Activated CD4-positive, alpha-beta T cell treated with anti-CD3 and anti-CD28 coated beads for 36 hours (primary cell): ENCODE results near the gene PDCD1LG2. TPM values are rescaled to one million over a fixed set of nuclear protein-coding genes. Genes with fewer than 3 reads are reported as not detected.
"Not testable (repeated sequence)": the region's sequence is repeated elsewhere in the genome, so short reads cannot be mapped to it uniquely, and the experiment has no call there.

Experiments used
- ATAC-seq: fragments of 200-7000 bp; cut with Tn5 transposase; one replicate; pipeline ENCODE4 v1.10.0; 2021; ENCODE audit warnings: mild to moderate bottlenecking, moderate library complexity
- CTCF ChIA-PET: fragments of 350-600 bp; sonication (Branson Sonifier 250); formaldehyde crosslinking; loops from one replicate; lab custom pipeline; 2021; ENCODE audit warnings: antibody characterized with exemption; lab: Charles Lee
- POLR2A ChIA-PET: fragments of 350-600 bp; sonication (Branson Sonifier 250); formaldehyde crosslinking; loops from one replicate; lab custom pipeline; 2021; ENCODE audit warnings: antibody characterized with exemption, inconsistent platforms; lab: Charles Lee
- DNase-seq: peaks from one replicate; pipeline ENCODE4 v3.0.0-alpha.2; 2020
- H3K27ac Mint-ChIP-seq: one replicate; pipeline ENCODE4 v1.8.0; 2021; ENCODE audit warnings: mixed read lengths
- H3K27me3 Mint-ChIP-seq: one replicate; pipeline ENCODE4 v1.8.0; 2021; ENCODE audit warnings: mixed read lengths
- H3K36me3 Mint-ChIP-seq: one replicate; pipeline ENCODE4 v1.8.0; 2021; ENCODE audit warnings: low read depth, mixed read lengths
- H3K4me1 Mint-ChIP-seq: one replicate; pipeline ENCODE4 v1.8.0; 2021; ENCODE audit warnings: mixed read lengths
- H3K4me3 Mint-ChIP-seq: one replicate; pipeline ENCODE4 v1.8.0; 2021; ENCODE audit warnings: mild to moderate bottlenecking, moderate library complexity, mixed read lengths
- H3K9me3 Mint-ChIP-seq: one replicate; pipeline ENCODE4 v1.8.0; 2021; ENCODE audit warnings: low read depth, mixed read lengths
- intact Hi-C, 2 experiments: fragments of 100-400 bp; cut with DNase I in 1 of 2; cut with micrococcal nuclease in 1 of 2; formaldehyde crosslinking; loops; one replicate each; pipeline versions ENCODE4 v1.14.2 to v1.15.1; 2022 to 2024; cut with DNase I, micrococcal nuclease
- total RNA-seq, 2 experiments: library from RNA; stranded (reverse); gene quantifications; one replicate each; pipeline ENCODE4 v1.2.3, GENCODE V29; 2021

The PDCD1LG2 gene
- total RNA-seq, 2 experiments from 2014 or later: 0.43 to 0.81 TPM

- H3K27me3 Mint-ChIP-seq, H3K27ac Mint-ChIP-seq, POLR2A ChIA-PET, ATAC-seq, H3K4me3 Mint-ChIP-seq, H3K9me3 Mint-ChIP-seq, DNase-seq, H3K36me3 Mint-ChIP-seq: not testable (repeated sequence)
- intact Hi-C loops: loop anchor here in 1 of 2 experiments (2.0 kb wide), 1 partner anchor 16 kb away; the partner anchor contains the start of gene PDCD1LG2
- H3K4me1 Mint-ChIP-seq: peaks cover 19% of the 10 kb centered on the region
- CTCF ChIA-PET: interaction anchor here (1.0 to 1.1 kb wide), 2 partner anchors 14 to 95 kb away, joined by 3 read pairs; no protein-coding TSS in a partner anchor
These were observed 15.6 kb upstream of the PDCD1LG2 start for GRCh38 chr9:5494765-5495164.

GRCh38 chr9:5499157-5499556, 11.2 kb upstream of the PDCD1LG2 start:
- H3K27ac Mint-ChIP-seq: no peak overlapping the region

GRCh38 chr9:5499889-5500398, 10.4 kb upstream of the PDCD1LG2 start:
- DNase-seq (no peak), ATAC-seq (no peak)
- ChIA-PET CTCF (interaction anchor here (1.3 to 1.4 kb wide), 2 partner anchors 10 to 23 kb away, joined by 4 read pairs; no protein-coding TSS in a partner anchor), POLR2A (no interaction called here)
- H3K9me3 Mint-ChIP-seq: peaks cover 14% of the 10 kb centered on the region
- peaks cover 4% of the 10 kb centered on the region for H3K27me3 Mint-ChIP-seq
- no peak overlapping the region for H3K27ac Mint-ChIP-seq
- peaks cover 6% of the 10 kb centered on the region for H3K36me3 Mint-ChIP-seq
- H3K4me1 Mint-ChIP-seq: peaks cover 5% of the 10 kb centered on the region
- intact Hi-C loops: no loop called here
- H3K4me3 Mint-ChIP-seq: no peak overlapping the region

More at GRCh38 chr9:5499157-5499556, 11.2 kb upstream of the PDCD1LG2 start:
- peaks cover 6% of the 10 kb centered on the region for H3K4me1 Mint-ChIP-seq
- DNase-seq (no peak), ATAC-seq (no peak)
- ChIA-PET CTCF (interaction anchor here (1.3 to 1.4 kb wide), 2 partner anchors 9 to 24 kb away, joined by 4 read pairs; no protein-coding TSS in a partner anchor), POLR2A (no interaction called here)
- peaks cover 6% of the 10 kb centered on the region for H3K36me3 Mint-ChIP-seq
- intact Hi-C loops: no loop called here
- peaks cover 9% of the 10 kb centered on the region for H3K9me3 Mint-ChIP-seq
- H3K27me3 Mint-ChIP-seq: peaks cover 2% of the 10 kb centered on the region
- no peak overlapping the region for H3K4me3 Mint-ChIP-seq

GRCh38 chr9:5500441-5501235, 9.7 kb upstream of the PDCD1LG2 start:
- DNase-seq (no peak), ATAC-seq (no peak)
- Mint-ChIP-seq H3K27ac (no peak overlapping the region), H3K4me1 (peaks cover 7% of the 10 kb centered on the region), H3K9me3 (peaks cover 14% of the 10 kb centered on the region), H3K4me3 (no peak overlapping the region), H3K36me3 (peaks cover 6% of the 10 kb centered on the region), H3K27me3 (peaks cover 4% of the 10 kb centered on the region)
- intact Hi-C loops: no loop called here
- ChIA-PET POLR2A (no interaction called here), CTCF (interaction anchor here (1.2 kb wide), 1 partner anchor 10 kb away, joined by 4 read pairs; the partner anchor contains the start of gene PDCD1LG2)

- intact Hi-C loops: no loop called here
- peaks cover 11% of the 10 kb centered on the region for H3K36me3 Mint-ChIP-seq
- CTCF ChIA-PET: interaction anchor here (0.6 kb wide), 1 partner anchor 88 kb away, joined by 3 read pairs; no protein-coding TSS in a partner anchor
- no peak overlapping the region for H3K27ac Mint-ChIP-seq
- ATAC-seq (no peak), DNase-seq (no peak)
- peaks cover 20% of the 10 kb centered on the region for H3K9me3 Mint-ChIP-seq
- H3K4me1 Mint-ChIP-seq: peaks cover 7% of the 10 kb centered on the region
- no peak overlapping the region for H3K4me3 Mint-ChIP-seq
- peaks cover 4% of the 10 kb centered on the region for H3K27me3 Mint-ChIP-seq
- POLR2A ChIA-PET: no interaction called here
These were observed 7.8 kb upstream of the PDCD1LG2 start for GRCh38 chr9:5502553-5502952.

GRCh38 chr9:5509573-5509972, 758 bp upstream of the PDCD1LG2 start:
- intact Hi-C loops: no loop called here
- POLR2A ChIA-PET: no interaction called here
- peaks cover 5% of the 10 kb centered on the region for H3K36me3 Mint-ChIP-seq
- no peak overlapping the region for H3K4me3 Mint-ChIP-seq
- peaks cover 56% of the 10 kb centered on the region for H3K4me1 Mint-ChIP-seq
- ATAC-seq (no peak), DNase-seq (no peak)
- H3K9me3 Mint-ChIP-seq: peaks cover 11% of the 10 kb centered on the region
- H3K27me3 Mint-ChIP-seq: peaks cover under 1% of the 10 kb centered on the region
- H3K27ac Mint-ChIP-seq: peak overlapping the region; percentile 89
- CTCF ChIA-PET: interaction anchor here (0.9 to 1.9 kb wide), 4 partner anchors 16 to 99 kb away, joined by 3 to 8 read pairs (median 4); no protein-coding TSS in a partner anchor

- Mint-ChIP-seq H3K27me3 (no peaks in the 10 kb centered on the region), H3K9me3 (peaks cover 6% of the 10 kb centered on the region), H3K4me3 (peak overlapping the region; percentile 64), H3K4me1 (peaks cover 50% of the 10 kb centered on the region), H3K27ac (peak overlapping the region; percentile 89), H3K36me3 (peaks cover 5% of the 10 kb centered on the region)
- DNase-seq (no peak), ATAC-seq (no peak)
- ChIA-PET CTCF (interaction anchor here (0.6 to 2.2 kb wide), 16 partner anchors 9 to 537 kb away, joined by 3 to 8 read pairs (median 4); partner anchors contain the start of gene CD274), POLR2A (interaction anchor here (0.6 to 1.4 kb wide), 3 partner anchors 52 to 535 kb away, joined by 4 to 6 read pairs (median 4); no protein-coding TSS in a partner anchor)
- intact Hi-C loops: loop anchor here (1.0 to 2.0 kb wide), 6 partner anchors 16 to 76 kb away; partner anchors contain the start of gene CD274 (in 1 of the 2)
These were observed 658 bp downstream of the PDCD1LG2 start for GRCh38 chr9:5510989-5511388.

- Mint-ChIP-seq H3K27me3 (no peaks in the 10 kb centered on the region), H3K9me3 (peaks cover 6% of the 10 kb centered on the region), H3K4me3 (peak overlapping the region; percentile 64), H3K27ac (peak overlapping the region; percentile 89), H3K36me3 (peaks cover 5% of the 10 kb centered on the region), H3K4me1 (peaks cover 50% of the 10 kb centered on the region)
- ATAC-seq (no peak), DNase-seq (no peak)
- POLR2A ChIA-PET: no interaction called here
- CTCF ChIA-PET: interaction anchor here (0.6 to 2.2 kb wide), 10 partner anchors 10 to 538 kb away, joined by 3 to 8 read pairs (median 4); partner anchors contain the start of gene CD274
- intact Hi-C loops: loop anchor here (2.0 kb wide), 3 partner anchors 17 to 75 kb away; partner anchors contain the start of gene CD274 (in 1 of the 2)
These were observed 1.1 kb downstream of the PDCD1LG2 start for GRCh38 chr9:5511476-5511875.

GRCh38 chr9:5511935-5512580, 1.7 kb downstream of the PDCD1LG2 start:
- ATAC-seq: no peak
- intact Hi-C loops: loop anchor here (2.0 kb wide), 3 partner anchors 17 to 75 kb away; partner anchors contain the start of gene CD274 (in 1 of the 2)
- DNase-seq: no peak
- ChIA-PET CTCF (interaction anchor here (1.2 to 2.2 kb wide), 3 partner anchors 10 to 538 kb away, joined by 3 to 7 read pairs (median 5); no protein-coding TSS in a partner anchor), POLR2A (no interaction called here)
- H3K4me3 Mint-ChIP-seq: peak overlapping the region; percentile 64
- H3K27ac Mint-ChIP-seq: peak overlapping the region; percentile 55
- H3K27me3 Mint-ChIP-seq: no peaks in the 10 kb centered on the region
- peaks cover 1% of the 10 kb centered on the region for H3K9me3 Mint-ChIP-seq
- H3K36me3 Mint-ChIP-seq: peaks cover 2% of the 10 kb centered on the region
- H3K4me1 Mint-ChIP-seq: peaks cover 52% of the 10 kb centered on the region

- Mint-ChIP-seq H3K27ac (no peak overlapping the region), H3K4me3 (no peak overlapping the region), H3K27me3 (no peaks in the 10 kb centered on the region), H3K36me3 (no peaks in the 10 kb centered on the region), H3K9me3 (no peaks in the 10 kb centered on the region), H3K4me1 (peaks cover 58% of the 10 kb centered on the region)
- intact Hi-C loops: no loop called here
- no peak for ATAC-seq
- ChIA-PET POLR2A (no interaction called here), CTCF (no interaction called here)
- no peak for DNase-seq
These were observed 2.5 kb downstream of the PDCD1LG2 start for GRCh38 chr9:5512658-5513452.
